Activated CD4-positive, alpha-beta T cell treated with anti-CD3 and anti-CD28 coated beads, Interleukin-2, amount 50 U/mL, for 24 hours (primary cell): ENCODE results near the gene NLRX1.
"Not testable (repeated sequence)": the region's sequence is repeated elsewhere in the genome, so short reads cannot be mapped to it uniquely, and the experiment has no call there.

Experiments
- DNase-seq, 2 donors: peaks; one replicate each; pipeline ENCODE4 v3.0.0-alpha.2; 2020; ENCODE audit warnings: low read depth in 1 of 2, low spot score in 1 of 2

NLRX1 gene, protein sequence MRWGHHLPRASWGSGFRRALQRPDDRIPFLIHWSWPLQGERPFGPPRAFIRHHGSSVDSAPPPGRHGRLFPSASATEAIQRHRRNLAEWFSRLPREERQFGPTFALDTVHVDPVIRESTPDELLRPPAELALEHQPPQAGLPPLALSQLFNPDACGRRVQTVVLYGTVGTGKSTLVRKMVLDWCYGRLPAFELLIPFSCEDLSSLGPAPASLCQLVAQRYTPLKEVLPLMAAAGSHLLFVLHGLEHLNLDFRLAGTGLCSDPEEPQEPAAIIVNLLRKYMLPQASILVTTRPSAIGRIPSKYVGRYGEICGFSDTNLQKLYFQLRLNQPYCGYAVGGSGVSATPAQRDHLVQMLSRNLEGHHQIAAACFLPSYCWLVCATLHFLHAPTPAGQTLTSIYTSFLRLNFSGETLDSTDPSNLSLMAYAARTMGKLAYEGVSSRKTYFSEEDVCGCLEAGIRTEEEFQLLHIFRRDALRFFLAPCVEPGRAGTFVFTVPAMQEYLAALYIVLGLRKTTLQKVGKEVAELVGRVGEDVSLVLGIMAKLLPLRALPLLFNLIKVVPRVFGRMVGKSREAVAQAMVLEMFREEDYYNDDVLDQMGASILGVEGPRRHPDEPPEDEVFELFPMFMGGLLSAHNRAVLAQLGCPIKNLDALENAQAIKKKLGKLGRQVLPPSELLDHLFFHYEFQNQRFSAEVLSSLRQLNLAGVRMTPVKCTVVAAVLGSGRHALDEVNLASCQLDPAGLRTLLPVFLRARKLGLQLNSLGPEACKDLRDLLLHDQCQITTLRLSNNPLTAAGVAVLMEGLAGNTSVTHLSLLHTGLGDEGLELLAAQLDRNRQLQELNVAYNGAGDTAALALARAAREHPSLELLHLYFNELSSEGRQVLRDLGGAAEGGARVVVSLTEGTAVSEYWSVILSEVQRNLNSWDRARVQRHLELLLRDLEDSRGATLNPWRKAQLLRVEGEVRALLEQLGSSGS

GRCh38 chr11:119168471-119169281, at the start of gene NLRX1:
NLRX1 (plus strand) TSS chr11:119168725; CDS start chr11:119171404, 2,679 bp downstream.
- peak; percentile 64 to 84 for DNase-seq

- DNase-seq = no peak
Observed at GRCh38 chr11:119118946-119119345, 49.6 kb upstream of the NLRX1 start.

DNA sequence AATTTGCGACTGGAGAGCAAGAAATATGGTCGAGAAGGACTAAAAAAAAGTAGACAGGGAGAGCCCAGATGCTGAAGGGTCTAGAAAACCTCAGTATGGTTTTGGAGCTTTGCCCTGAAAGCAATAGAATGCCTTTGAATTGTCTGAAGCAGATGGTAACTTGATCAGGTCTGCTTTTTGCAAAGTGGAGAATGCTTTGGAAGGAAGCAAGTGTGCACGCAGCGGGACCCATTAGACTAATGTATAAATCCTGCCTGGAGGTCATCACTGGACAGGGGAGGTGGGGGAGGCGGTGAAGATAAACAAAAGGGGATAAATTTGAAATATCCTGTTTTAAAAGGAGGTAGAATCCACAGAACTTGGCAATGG, 47.9 kb upstream of the NLRX1 start:
- no peak for DNase-seq

GRCh38 chr11:119121008-119121810, 47.3 kb upstream of the NLRX1 start, which contains the start of gene HINFP:
HINFP (plus strand) TSS chr11:119121580; CDS start chr11:119126945, 5,365 bp downstream.
- peak; percentile 99 to 100 for DNase-seq

DNA sequence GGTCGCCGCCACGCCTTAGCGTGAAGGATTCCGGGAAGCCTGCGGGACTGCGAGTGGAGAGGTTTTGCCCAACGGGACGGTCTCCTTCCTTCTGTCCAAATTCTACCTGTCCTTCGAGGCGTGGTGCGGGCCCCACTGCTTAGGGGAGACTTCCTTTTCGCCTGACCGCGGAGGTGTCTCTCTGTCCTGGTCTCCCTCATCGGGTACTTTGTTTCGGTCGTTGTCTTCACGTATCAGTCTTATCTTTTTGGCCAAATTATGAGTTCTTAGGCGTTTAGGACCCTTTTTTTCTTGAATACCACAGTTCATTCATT, 46.8 kb upstream of the NLRX1 start:
- no peak for DNase-seq

GRCh38 chr11:119125821-119126220, 42.7 kb upstream of the NLRX1 start:
- no peak for DNase-seq

GRCh38 chr11:119126675-119127268, 41.8 kb upstream of the NLRX1 start:
- DNase-seq = no peak

GRCh38 chr11:119130662-119131061, 37.9 kb upstream of the NLRX1 start:
- DNase-seq = no peak

DNA sequence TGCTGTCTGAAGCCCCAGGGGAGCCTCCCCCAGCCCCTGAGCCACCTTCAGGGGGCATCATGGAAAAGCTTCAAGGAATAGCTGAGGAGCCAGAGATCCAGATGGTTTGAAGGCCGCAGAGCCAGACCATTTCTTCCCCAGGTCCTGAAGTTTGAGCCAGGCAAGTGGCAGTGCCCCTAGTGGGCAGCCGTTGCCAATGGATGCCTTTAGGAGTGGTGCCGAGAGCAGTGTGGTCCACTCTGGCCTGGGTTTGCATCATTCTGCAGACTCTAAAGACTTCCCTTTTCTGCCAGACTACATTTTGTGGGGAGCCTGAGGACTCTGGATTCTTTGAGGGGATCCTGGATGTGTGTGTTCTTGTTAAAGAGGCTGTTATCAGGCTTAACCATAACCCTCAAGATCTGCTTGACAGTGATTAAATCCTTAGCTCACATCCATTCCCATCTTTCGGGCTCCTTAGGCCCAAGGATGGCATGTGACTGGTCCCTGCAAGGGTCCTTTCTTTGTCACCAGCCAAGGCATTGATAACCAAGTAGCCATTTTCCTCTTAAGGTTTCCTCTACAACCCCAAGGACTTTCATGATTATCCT, 34.0 kb upstream of the NLRX1 start:
- no peak for DNase-seq

GRCh38 chr11:119139276-119139675, 29.2 kb upstream of the NLRX1 start:
- not testable (repeated sequence) for DNase-seq

DNA sequence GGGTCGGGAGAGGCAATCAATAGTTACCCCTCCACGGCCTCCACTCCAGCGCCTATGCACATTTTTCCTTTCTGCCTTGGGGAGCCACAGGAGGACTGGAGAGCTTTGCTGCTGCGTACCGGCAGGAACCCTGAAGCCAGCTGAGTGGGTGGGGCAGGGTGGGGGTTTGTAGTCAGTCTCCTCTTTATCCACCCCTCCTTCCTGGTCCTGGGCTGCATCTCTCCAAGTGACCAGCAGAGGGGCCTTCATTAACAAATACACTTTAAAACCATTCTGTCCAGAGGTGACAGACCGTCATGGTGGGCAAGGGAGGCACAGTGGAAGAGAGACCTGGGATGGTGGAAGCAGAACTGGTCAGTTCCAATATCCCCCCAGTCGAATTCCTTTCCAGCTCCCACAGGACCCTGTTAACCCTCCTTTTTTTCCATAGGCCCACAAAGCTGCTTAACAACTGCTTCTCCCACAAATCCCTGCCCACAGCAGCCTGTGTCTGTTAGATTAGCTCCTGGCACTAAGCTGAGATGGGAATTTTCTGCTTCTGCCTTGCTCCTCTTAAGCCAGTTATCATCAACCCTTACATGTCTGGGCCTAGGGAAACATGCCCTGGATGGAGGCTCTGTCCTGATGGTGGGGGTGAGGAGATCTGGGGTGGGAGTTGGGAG, 23.6 kb upstream of the NLRX1 start:
- DNase-seq = no peak

GRCh38 chr11:119145551-119145950, 23.0 kb upstream of the NLRX1 start:
- DNase-seq = no peak

DNA sequence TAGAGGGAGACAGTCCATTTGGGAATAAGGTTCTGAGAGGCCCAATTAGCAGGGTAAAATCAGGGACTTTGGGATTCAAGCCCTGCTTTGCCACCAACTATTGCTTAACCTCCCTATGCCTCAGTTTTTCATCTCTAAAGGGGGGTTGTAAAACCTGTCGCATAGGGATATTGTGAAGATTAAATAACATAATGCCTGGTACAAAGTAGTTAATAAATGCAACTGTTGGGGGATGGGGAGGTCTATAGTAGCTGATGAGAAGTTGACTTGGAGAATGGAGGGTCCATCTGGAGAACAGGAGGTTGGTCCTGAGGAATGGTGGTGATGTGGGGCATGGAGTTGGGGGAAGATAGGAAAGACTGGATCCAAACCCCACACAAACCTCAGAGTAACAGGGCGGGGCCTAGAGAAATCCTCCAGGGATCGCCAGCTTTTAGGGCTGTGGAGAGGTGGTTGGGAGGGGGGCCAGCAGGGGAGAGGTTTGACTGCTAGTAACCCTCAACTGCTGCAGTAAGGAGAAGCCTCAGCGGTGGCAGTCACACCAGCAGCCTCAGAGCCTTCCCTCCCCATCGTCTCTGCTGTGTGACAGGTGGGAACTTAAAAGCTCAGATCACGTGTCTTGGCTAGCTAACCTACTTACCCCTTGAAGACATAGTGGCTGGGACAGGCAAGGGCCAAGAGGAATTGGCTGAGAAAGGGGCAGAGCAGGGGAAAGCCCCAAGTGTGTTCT, 20.8 kb upstream of the NLRX1 start:
- no peak for DNase-seq

- no peak for DNase-seq
Observed at GRCh38 chr11:119148720-119149017, 19.9 kb upstream of the NLRX1 start.

DNA sequence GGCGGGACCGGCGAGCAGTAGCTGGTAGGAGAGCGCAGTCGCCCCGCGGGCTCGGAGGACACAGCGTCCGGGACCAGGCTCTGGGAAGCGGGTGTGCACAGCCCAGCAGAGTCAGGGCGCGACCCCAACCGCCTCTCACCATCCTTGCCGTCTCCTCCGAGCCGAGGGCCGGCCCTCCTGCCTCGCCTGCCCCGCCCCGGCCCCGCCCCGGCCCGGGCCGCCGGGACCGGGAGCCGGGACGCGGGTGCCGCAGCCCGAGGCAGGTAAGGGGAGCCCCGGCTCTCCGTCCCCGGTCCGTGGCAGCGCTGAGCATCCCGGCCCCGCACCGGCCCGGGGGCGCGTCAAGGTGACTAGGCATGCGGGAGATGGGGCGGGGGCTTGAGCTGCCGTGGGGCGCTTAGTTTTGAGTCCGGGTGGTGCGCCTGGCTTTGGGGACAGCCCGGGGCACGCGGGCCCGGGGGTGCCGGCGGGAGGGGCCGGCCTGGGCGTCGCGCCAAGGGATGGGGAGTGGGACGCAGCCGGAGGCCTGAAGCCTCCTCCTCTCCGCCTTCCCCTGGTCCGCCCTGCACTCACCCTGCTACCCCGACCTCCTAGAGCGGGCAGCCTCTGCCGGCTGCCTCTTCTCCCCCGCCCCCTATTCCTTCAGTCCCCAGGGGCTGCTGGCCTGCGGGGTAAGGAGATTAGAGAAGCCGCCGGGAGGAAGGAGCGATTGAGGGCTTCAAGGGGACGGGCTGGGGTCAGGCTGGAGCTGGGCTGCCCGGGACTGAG, 19.3 kb upstream of the NLRX1 start, which contains the start of gene ABCG4:
TSS of gene ABCG4 (plus strand) at position 35 of the 768 bp plus-strand sequence. CDS start 914 bp downstream, outside the sequence.
- DNase-seq = no peak

DNA sequence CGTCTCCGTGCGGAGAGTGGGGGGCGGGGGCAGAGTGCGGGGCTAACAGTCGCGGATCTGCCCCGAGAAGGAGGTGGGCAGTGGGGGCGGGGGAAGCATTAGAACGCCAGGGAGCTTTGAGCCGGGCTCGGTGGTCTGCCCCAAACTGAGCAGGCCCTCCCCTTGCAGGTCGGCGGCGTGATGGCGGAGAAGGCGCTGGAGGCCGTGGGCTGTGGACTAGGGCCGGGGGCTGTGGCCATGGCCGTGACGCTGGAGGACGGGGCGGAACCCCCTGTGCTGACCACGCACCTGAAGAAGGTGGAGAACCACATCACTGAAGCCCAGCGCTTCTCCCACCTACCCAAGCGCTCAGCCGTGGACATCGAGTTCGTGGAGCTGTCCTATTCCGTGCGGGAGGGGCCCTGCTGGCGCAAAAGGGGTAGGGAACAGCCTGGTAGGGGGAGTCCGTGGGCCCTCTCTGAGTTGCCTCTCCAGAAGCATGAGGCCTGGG, 18.7 kb upstream of the NLRX1 start:
- DNase-seq = no peak

- DNase-seq = no peak
Observed at GRCh38 chr11:119152043-119152442, 16.5 kb upstream of the NLRX1 start.

- DNase-seq = no peak
Observed at GRCh38 chr11:119152604-119153003, 15.9 kb upstream of the NLRX1 start.
